HCT116 (cell line): Measurements from ENCODE around the gene DNAL4. TPM values are rescaled to one million over a fixed set of nuclear protein-coding genes. Genes with fewer than 3 reads are reported as not detected.

Experiments
- ATAC-seq: fragments of 200-7000 bp; cut with Tn5 transposase; 2 replicates; pipeline ENCODE4 v1.9.1; 2020; ENCODE audit warnings: mild to moderate bottlenecking, moderate library complexity
- BruUV-seq: library from RNA; stranded (reverse); fragments of 400-500 nt; replicated peaks from 2 replicates; lab custom pipeline; 2021; lab: Mats Ljungman, UMichigan
- CTCF ChIA-PET: fragments of 300-600 bp; sonication (Branson Sonifier 250); formaldehyde crosslinking; loops from one replicate; lab custom pipeline; 2021; ENCODE audit warnings: antibody characterized with exemption; lab: Charles Lee
- POLR2A ChIA-PET: fragments of 300-600, 350-600 bp; sonication (Branson Sonifier 250); formaldehyde crosslinking; loops from one replicate; lab custom pipeline; 2021; ENCODE audit warnings: antibody characterized with exemption; lab: Charles Lee
- RAD21 ChIA-PET, 2 experiments: fragments of 300-600 bp; sonication (Branson Sonifier 250); formaldehyde crosslinking; loops; one replicate each; lab custom pipeline; 2023; ENCODE audit warnings: low total read pairs in 2 of 2; ENCODE audit not compliant: uncharacterized antibody in 2 of 2, unreplicated experiment in 2 of 2, low non-redundant PET in 1 of 2; lab: Charles Lee
- DNase-seq: peaks from one replicate; pipeline ENCODE4 v3.0.0-alpha.2; 2010; ENCODE audit warnings: low read depth, low spot score
- H2AFZ ChIP-seq: fragments of 200-600 bp; shearing (Covaris generic), sonication (generic); 2 replicates; pipeline ENCODE4 v1.6.1; 2017; ENCODE audit warnings: low read depth, mixed run types, mixed read lengths, antibody characterized with exemption, low read length; ENCODE audit not compliant: poor library complexity, severe bottlenecking
- H3K27ac ChIP-seq: 2 replicates; pipeline ENCODE4 v1.5.1; 2012; ENCODE audit warnings: low read depth, low read length
- H3K27me3 ChIP-seq: fragments of 200-600 bp; sonication (generic); 2 replicates; pipeline ENCODE4 v1.6.1; 2016; ENCODE audit warnings: mixed run types, low read length, mixed read lengths; ENCODE audit not compliant: insufficient read depth
- H3K36me3 ChIP-seq, 2 experiments: fragments of 200-500 bp in 1 of 2; fragments of 200-600 bp in 1 of 2; sonication (Bioruptor generic) in 1 of 2; sonication (generic) in 1 of 2; 2 replicates each; pipeline versions ENCODE4 v1.5.1 to v1.6.1; 2014 to 2016; ENCODE audit warnings: low read length in 2 of 2, inconsistent platforms in 1 of 2, mixed read lengths in 1 of 2, mixed run types in 1 of 2; ENCODE audit not compliant: insufficient read depth in 2 of 2, control insufficient read depth in 1 of 2
- H3K4me1 ChIP-seq, 2 experiments: fragments of 200-600 bp in 1 of 2; sonication (generic) in 1 of 2; 2 replicates each; pipeline versions ENCODE4 v1.5.1 to v1.6.1; 2012 to 2017; ENCODE audit warnings: low read length in 2 of 2, inconsistent platforms in 1 of 2, mild to moderate bottlenecking in 1 of 2, mixed read lengths in 1 of 2, mixed run types in 1 of 2, moderate library complexity in 1 of 2; ENCODE audit not compliant: insufficient read depth in 2 of 2, control insufficient read depth in 1 of 2
- H3K4me2 ChIP-seq: fragments of 200-600 bp; sonication (generic); 2 replicates; pipeline ENCODE4 v1.6.1; 2017; ENCODE audit warnings: mixed run types, low read length, mixed read lengths
- H3K4me3 ChIP-seq, 2 experiments: fragments of 200-600 bp in 1 of 2; sonication (generic) in 1 of 2; replicated peaks in 1 of 2; 2 replicates each; pipeline ENCODE4 v1.5.1; 2011 to 2016; ENCODE audit warnings: low read length in 2 of 2, control low read depth in 1 of 2, low read depth in 1 of 2, mild to moderate bottlenecking in 1 of 2, mixed read lengths in 1 of 2, mixed run types in 1 of 2
- H3K79me2 ChIP-seq: fragments of 200-600 bp; sonication (generic); 2 replicates; pipeline ENCODE4 v1.6.1; 2017; ENCODE audit warnings: mild to moderate bottlenecking, mixed run types, low read length, moderate library complexity, mixed read lengths; ENCODE audit not compliant: insufficient read depth
- H3K9ac ChIP-seq: fragments of 200-600 bp; sonication (generic); 2 replicates; pipeline ENCODE4 v1.6.1; 2016; ENCODE audit warnings: low read length, mixed read lengths
- H3K9me2 ChIP-seq: fragments of 200-600 bp; sonication (generic), shearing (Covaris generic); 2 replicates; pipeline ENCODE4 v1.6.1; 2017; ENCODE audit warnings: mixed run types, mild to moderate bottlenecking, moderate library complexity; ENCODE audit not compliant: insufficient read depth
- H3K9me3 ChIP-seq, 2 experiments: fragments of 200-500 bp in 1 of 2; fragments of 200-600 bp in 1 of 2; sonication (Bioruptor generic) in 1 of 2; sonication (generic) in 1 of 2; 2 replicates each; pipeline ENCODE4 v1.6.1; 2014 to 2017; ENCODE audit warnings: low read length in 2 of 2, mixed read lengths in 2 of 2, inconsistent platforms in 1 of 2, low read depth in 1 of 2, mild to moderate bottlenecking in 1 of 2, mixed run types in 1 of 2, moderate library complexity in 1 of 2; ENCODE audit not compliant: control insufficient read depth in 1 of 2, insufficient read depth in 1 of 2
- H4K20me1 ChIP-seq: fragments of 200-600 bp; sonication (generic), shearing (Covaris generic); 2 replicates; pipeline ENCODE4 v1.6.1; 2017; ENCODE audit warnings: mixed run types, mild to moderate bottlenecking, moderate library complexity; ENCODE audit not compliant: insufficient read depth
- ATF3 ChIP-seq: IDR thresholded peaks from 2 replicates; pipeline ENCODE4 v1.6.1; 2012
- CEBPB ChIP-seq: IDR thresholded peaks from 2 replicates; pipeline ENCODE4 v1.6.1; 2012; ENCODE audit warnings: low read depth
- EZH2 ChIP-seq: fragments of 200-600 bp; sonication (generic); IDR thresholded peaks from 2 replicates; pipeline ENCODE4 v1.6.1; 2017; ENCODE audit warnings: antibody characterized with exemption, mixed run types
- EZH2phosphoT487 ChIP-seq: fragments of 200-600 bp; IDR thresholded peaks from 2 replicates; pipeline ENCODE4 v1.6.1; 2018; ENCODE audit warnings: antibody characterized with exemption, borderline replicate concordance
- MAX ChIP-seq: IDR thresholded peaks from 2 replicates; pipeline ENCODE4 v1.6.1; 2012
- POLR2A ChIP-seq: IDR thresholded peaks from 2 replicates; pipeline ENCODE4 v1.7.0; 2011; ENCODE audit warnings: borderline replicate concordance; ENCODE audit not compliant: insufficient read depth, insufficient read length; ENCODE audit errors: extremely low read depth
- POLR2AphosphoS5 ChIP-seq: IDR thresholded peaks from 2 replicates; pipeline ENCODE4 v1.6.1; 2011; ENCODE audit warnings: mild to moderate bottlenecking, low read depth, low read length, moderate library complexity
- RAD21 ChIP-seq: IDR thresholded peaks from 2 replicates; pipeline ENCODE4 v1.6.1; 2012; ENCODE audit warnings: low read depth, mild to moderate bottlenecking
- SIN3A ChIP-seq: IDR thresholded peaks from 2 replicates; pipeline ENCODE4 v1.6.1; 2012; ENCODE audit warnings: low read depth
- SP1 ChIP-seq: IDR thresholded peaks from 2 replicates; pipeline ENCODE4 v1.6.1; 2012; ENCODE audit warnings: low read depth
- SRF ChIP-seq: IDR thresholded peaks from 2 replicates; pipeline ENCODE4 v1.6.1; 2012; ENCODE audit warnings: low read depth
- ZBTB33 ChIP-seq: IDR thresholded peaks from 2 replicates; pipeline ENCODE4 v1.6.1; 2011; ENCODE audit warnings: mild to moderate bottlenecking, low read length, moderate library complexity; ENCODE audit not compliant: insufficient replicate concordance; ENCODE audit errors: extremely low read depth
- ZNF274 ChIP-seq: fragments of 200-500 bp; sonication (Bioruptor generic); IDR thresholded peaks from 2 replicates; pipeline ENCODE4 v1.6.1; 2014; ENCODE audit warnings: mild to moderate bottlenecking, low read depth, low read length, inconsistent platforms
- intact Hi-C: fragments of 100-400 bp; cut with micrococcal nuclease; formaldehyde crosslinking; loops from 2 replicates; pipeline ENCODE4 v1.10.0; 2022
- total RNA-seq: library from RNA; stranded (reverse); gene quantifications from one replicate; pipeline ENCODE4 v1.2.1, GENCODE V29; 2021; ENCODE audit not compliant: unreplicated experiment

Gene DNAL4
- total RNA-seq, 1 experiment from 2014 or later: 18.3 TPM

- Histone ChIP-seq H3K9me3 (peaks cover 0 to 8% of the 10 kb centered on the region in 2 experiments; a peak in 1 of 4 replicates), H2AFZ (no peak overlapping the region), H3K79me2 (no peaks in the 10 kb centered on the region), H3K4me2 (no peak overlapping the region), H3K27me3 (no peaks in the 10 kb centered on the region), H3K27ac (no peak overlapping the region), H3K4me1 (peaks cover 2 to 9% of the 10 kb centered on the region in 2 experiments; a peak in 3 of 4 replicates), H3K4me3 (no peak overlapping the region), H3K36me3 (no peaks in the 10 kb centered on the region), H3K9me2 (no peaks in the 10 kb centered on the region), H3K9ac (no peak overlapping the region), H4K20me1 (no peaks in the 10 kb centered on the region)
- DNase-seq (no peak), ATAC-seq (no peak)
- intact Hi-C loops: no loop called here
- POLR2A ChIA-PET: no interaction called here
- RAD21 ChIA-PET: no interaction called here
- CTCF ChIA-PET: no interaction called here
- BruUV-seq: no TSS peak
- TF ChIP-seq POLR2AphosphoS5 (no peak), EZH2phosphoT487 (no peak), SIN3A (no peak), EZH2 (no peak), ZNF274 (no peak), SRF (no peak), RAD21 (no peak), SP1 (no peak), ATF3 (no peak), ZBTB33 (no peak), MAX (no peak), POLR2A (no peak), CEBPB (no peak)
Measured at GRCh38 chr22:38799265-38800002, 5.5 kb upstream of the DNAL4 start.
